Duodenal mucosa (tissue), 2 donors: ENCODE results near the gene ADGRG3.

Experiments
- H3K27ac ChIP-seq: one replicate; pipeline ENCODE4 v1.7.0; 2013; ENCODE audit warnings: low read depth, low read length
- H3K27me3 ChIP-seq, 2 donors: one replicate each; pipeline ENCODE4 v1.7.0; 2013; ENCODE audit warnings: low read length in 2 of 2, control low read depth in 1 of 2; ENCODE audit not compliant: insufficient read depth in 2 of 2, control insufficient read depth in 1 of 2
- H3K36me3 ChIP-seq, 2 donors: one replicate each; pipeline ENCODE4 v1.7.0; 2013; ENCODE audit warnings: low read length in 2 of 2, control low read depth in 1 of 2; ENCODE audit not compliant: insufficient read depth in 2 of 2, control insufficient read depth in 1 of 2
- H3K4me1 ChIP-seq, 2 donors: one replicate each; pipeline ENCODE4 v1.7.0; 2013; ENCODE audit warnings: low read length in 2 of 2, control low read depth in 1 of 2; ENCODE audit not compliant: insufficient read depth in 2 of 2, control insufficient read depth in 1 of 2
- H3K4me3 ChIP-seq, 2 donors: one replicate each; pipeline ENCODE4 v1.7.0; 2013; ENCODE audit warnings: low read length in 2 of 2, low read depth in 1 of 2
- H3K9ac ChIP-seq, 2 donors: one replicate each; pipeline ENCODE4 v1.7.0; 2013; ENCODE audit warnings: low read length in 2 of 2, low read depth in 1 of 2
- H3K9me3 ChIP-seq, 2 donors: one replicate each; pipeline ENCODE4 v1.7.0; 2013; ENCODE audit warnings: low read length in 2 of 2, control low read depth in 1 of 2; ENCODE audit not compliant: control insufficient read depth in 1 of 2

Gene ADGRG3

DNA sequence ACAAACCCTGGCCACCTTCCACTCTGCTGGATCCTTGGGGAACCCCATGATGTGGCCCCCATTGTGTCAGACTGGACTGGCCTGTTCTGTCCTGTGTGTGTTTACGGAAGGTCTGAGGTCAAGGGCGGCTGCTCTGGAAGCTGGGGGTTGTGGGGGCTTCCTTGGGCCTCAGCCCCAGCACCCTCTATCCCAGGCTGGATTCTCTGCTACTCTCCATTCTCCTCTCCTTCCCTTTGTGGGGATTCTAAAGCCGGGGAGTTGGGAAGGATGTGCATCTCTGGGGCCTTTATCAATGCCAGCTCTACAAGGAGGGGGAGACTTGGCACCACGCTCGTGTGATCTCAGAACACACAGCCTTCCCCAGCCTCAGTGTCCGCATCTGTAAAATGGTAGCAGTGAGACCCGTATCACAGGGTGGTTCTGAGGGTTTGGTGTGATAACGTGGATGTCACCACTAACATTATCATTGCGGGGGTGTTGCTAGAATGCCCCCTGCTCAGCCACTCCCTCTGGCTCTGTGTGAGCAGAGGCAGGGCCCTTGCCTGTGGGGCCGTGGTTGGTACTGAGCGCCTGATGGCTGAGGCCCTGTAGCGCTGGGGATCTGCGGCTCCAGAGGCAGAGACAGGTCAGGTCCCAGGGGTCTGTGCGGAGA lies 21.6 kb upstream of the ADGRG3 start:
- Histone ChIP-seq H3K9ac (no peak overlapping the region), H3K36me3 (peaks cover 6 to 21% of the 10 kb centered on the region in 2 donors), H3K4me1 (peaks cover 21 to 22% of the 10 kb centered on the region in 2 donors), H3K27ac (no peak overlapping the region), H3K27me3 (no peaks in the 10 kb centered on the region), H3K4me3 (no peak overlapping the region), H3K9me3 (no peaks in the 10 kb centered on the region)

DNA sequence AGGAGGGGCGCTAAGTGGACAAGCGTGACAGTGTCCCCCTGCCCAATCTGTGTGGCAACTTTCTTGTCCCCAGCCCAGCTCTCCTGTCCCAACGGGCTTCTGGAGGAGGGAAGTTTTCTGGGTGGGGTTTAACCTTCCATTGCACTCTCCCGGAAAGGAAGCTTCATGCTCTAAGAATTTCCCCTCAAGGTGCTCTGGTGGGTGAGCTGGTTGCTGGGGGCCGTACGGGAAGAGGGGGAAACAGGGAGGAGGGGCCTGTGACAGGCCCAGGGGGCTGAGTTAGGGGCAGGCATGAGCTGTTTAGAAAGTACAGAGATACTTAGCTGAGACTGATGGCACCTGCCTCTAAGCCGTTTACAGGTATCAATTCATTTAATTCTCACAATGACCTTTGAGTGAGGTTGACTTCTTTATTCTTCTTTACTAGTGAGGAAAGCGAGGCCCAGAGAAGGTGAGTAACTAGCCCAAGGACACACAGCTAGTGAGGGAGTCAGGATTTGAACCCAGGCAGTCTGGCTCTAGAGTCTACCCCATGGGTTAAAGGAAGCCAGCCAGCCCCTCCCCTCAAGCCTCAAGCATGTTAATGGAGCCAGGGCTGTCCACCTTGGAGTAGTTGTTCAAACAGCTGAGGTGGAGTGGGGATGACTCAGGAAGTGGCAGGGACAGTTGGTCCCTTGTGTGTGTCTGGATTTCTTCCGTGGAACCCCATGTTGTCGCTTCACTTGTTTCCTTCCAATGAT lies 20.8 kb upstream of the ADGRG3 start:
- Histone ChIP-seq H3K9ac (no peak overlapping the region), H3K27me3 (no peaks in the 10 kb centered on the region), H3K4me1 (peaks cover 21 to 22% of the 10 kb centered on the region in 2 donors), H3K36me3 (peaks cover 10 to 27% of the 10 kb centered on the region in 2 donors), H3K9me3 (no peaks in the 10 kb centered on the region), H3K27ac (peak overlapping the region; percentile 30), H3K4me3 (no peak overlapping the region)

DNA sequence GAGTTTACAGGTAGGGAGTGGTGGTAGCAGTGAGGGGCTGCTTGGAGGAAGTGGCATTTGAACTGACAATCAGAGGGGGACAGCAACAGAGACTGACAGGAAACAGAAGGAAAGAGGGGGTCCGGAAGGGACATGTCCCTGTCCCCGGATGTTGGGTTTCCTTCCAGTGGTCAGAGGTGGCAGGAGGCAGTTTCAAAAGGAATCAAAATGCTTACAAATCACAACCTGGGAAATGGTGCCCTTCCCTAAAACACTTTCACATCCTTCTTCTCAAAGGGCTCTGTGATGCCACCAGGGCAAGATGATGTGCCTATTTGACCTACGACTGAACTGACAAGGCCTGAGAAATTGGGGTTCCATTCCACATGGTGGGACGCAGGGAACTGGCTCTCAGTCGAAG lies 20.0 kb upstream of the ADGRG3 start:
- Histone ChIP-seq H3K9me3 (no peaks in the 10 kb centered on the region), H3K4me3 (no peak overlapping the region), H3K9ac (no peak overlapping the region), H3K36me3 (peaks cover 10 to 27% of the 10 kb centered on the region in 2 donors), H3K27ac (peak overlapping the region; percentile 30), H3K4me1 (peaks cover 16 to 20% of the 10 kb centered on the region in 2 donors), H3K27me3 (no peaks in the 10 kb centered on the region)

DNA sequence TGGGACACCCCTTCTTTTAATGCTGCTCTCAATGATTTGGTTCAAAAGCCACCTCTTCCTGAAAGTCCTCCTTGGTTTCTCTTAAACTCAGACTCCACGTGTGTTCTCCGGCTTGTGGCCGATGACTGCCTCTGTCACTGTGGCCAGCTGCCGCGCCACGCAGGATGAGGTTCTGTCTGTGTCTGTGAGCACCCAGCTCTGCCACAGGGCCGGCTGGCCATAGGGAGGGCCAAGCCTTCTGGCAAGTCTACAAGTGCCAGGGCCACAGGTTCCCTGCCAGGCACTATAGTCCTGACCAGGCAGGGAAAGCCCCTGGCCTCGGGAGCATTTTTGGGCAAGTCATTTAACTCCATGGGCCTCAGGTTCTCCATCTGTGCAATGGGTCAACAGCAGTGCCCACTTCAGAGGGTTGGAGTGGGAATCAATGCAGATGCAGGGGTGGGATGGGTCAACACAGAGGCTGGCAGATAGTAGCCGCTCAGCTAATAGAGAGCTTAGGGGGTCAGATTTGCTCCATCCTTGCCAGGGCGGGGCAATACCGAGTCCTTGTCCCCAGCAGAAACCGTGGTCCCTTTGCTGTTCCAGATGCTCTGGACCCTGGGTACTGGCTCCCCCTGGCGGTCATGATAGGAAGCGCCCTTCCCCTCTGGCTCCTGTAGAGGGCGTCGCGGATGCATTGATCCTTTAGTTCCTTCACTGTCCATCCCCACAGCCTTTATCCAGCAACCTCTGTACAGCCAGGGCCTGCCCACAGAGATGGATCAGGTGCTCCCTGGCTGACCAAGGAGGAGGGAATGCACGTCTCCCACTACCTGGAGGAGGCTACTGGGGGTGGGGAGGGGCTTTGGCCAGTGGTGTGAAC lies 19.3 kb upstream of the ADGRG3 start:
- peaks cover 10 to 27% of the 10 kb centered on the region in 2 donors for H3K36me3 ChIP-seq
- no peak overlapping the region for H3K4me3 ChIP-seq
- H3K9ac ChIP-seq, result no peak overlapping the region
- no peaks in the 10 kb centered on the region for H3K27me3 ChIP-seq
- H3K27ac ChIP-seq, result no peak overlapping the region
- H3K9me3 ChIP-seq, result no peaks in the 10 kb centered on the region
- peaks cover 12 to 15% of the 10 kb centered on the region in 2 donors for H3K4me1 ChIP-seq

DNA sequence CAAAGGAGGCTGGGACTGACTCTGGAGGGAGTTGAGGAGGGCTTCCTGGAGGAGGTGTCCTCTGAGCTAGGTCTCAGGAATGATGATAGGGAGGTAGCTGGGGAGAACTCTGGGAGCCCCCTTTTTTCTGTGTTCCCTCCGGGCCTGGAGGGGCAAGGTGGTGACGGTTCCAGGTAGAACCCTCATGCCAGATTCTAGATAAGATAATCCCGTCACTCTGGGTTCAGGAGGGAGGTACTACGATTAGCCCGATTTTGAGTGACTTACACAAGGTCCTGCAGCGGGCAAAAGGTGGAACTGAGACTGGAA lies 18.7 kb upstream of the ADGRG3 start:
- H3K4me1 ChIP-seq, result peaks cover 8 to 9% of the 10 kb centered on the region in 2 donors
- H3K36me3 ChIP-seq, result peaks cover 6 to 23% of the 10 kb centered on the region in 2 donors
- H3K9me3 ChIP-seq, result no peaks in the 10 kb centered on the region
- H3K4me3 ChIP-seq, result no peak overlapping the region
- H3K9ac ChIP-seq, result no peak overlapping the region
- no peaks in the 10 kb centered on the region for H3K27me3 ChIP-seq
- H3K27ac ChIP-seq, result no peak overlapping the region

DNA sequence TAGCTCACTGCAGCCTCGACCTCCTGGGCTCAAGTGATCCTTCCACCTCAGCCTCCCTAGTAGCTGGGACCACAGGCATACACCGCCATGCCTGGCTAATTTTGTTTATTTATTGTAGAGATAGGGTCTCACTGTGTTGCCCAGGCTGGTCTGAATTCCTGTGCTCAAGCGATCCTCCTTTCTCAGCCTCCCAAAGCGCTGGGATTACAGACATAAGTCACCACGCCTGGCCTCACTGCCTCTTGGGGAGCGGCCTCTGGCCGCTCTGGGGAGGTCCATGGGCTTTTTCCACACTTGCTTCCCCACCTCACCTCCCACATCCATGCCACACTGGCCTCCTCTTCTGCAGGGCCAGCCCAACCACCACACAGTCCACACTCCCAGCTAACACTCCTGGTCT lies 18.3 kb upstream of the ADGRG3 start:
- H3K36me3 ChIP-seq, result peaks cover 4 to 18% of the 10 kb centered on the region in 2 donors
- no peak overlapping the region for H3K4me3 ChIP-seq
- no peaks in the 10 kb centered on the region for H3K27me3 ChIP-seq
- no peaks in the 10 kb centered on the region for H3K9me3 ChIP-seq
- peaks cover 7% of the 10 kb centered on the region in 2 donors for H3K4me1 ChIP-seq
- H3K27ac ChIP-seq, result no peak overlapping the region
- H3K9ac ChIP-seq, result no peak overlapping the region

DNA sequence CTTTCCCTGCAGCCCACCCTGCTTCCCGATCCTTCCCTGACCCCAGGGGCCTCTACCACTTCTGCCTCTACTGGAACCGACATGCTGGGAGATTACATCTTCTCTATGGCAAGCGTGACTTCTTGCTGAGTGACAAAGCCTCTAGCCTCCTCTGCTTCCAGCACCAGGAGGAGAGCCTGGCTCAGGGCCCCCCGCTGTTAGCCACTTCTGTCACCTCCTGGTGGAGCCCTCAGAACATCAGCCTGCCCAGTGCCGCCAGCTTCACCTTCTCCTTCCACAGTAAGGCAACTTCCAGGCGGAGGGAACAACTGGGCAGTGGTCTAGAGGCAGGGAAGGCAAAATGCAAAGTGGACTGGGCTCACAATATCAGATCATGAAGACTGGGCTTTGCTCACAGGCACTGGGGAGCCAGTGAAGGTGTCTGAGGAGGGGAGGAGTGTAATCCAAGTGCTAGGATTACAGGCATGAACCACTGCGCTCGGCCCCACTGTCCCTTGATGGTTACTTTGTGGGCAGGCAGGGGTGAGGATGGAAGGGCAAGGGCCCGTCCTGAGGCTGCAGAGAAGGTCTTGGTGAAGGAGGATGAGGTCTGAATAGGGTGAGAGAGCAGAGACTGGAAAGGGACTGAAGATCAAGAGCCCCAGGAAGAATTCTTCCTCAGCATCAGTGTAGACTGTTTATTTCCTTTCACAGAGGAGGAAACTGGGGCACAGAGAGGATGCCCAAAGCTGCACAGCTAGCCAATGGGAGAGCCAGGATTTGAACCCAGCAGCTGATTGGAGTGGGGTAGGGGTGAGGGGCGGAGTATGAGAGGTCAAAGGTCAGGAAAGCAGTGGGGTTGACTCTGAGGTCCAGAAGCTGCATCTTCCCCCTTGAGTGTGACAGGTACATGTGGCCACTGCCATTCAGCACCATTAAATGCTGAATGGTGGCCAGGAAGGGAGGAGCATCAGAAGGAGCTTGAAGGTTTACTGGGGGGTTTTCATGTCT lies 16.5 kb upstream of the ADGRG3 start:
- Histone ChIP-seq H3K9ac (no peak overlapping the region), H3K9me3 (no peaks in the 10 kb centered on the region), H3K4me1 (peaks cover 7% of the 10 kb centered on the region in 2 donors), H3K4me3 (no peak overlapping the region), H3K27me3 (no peaks in the 10 kb centered on the region), H3K27ac (no peak overlapping the region), H3K36me3 (peaks cover 4 to 31% of the 10 kb centered on the region in 2 donors)

DNA sequence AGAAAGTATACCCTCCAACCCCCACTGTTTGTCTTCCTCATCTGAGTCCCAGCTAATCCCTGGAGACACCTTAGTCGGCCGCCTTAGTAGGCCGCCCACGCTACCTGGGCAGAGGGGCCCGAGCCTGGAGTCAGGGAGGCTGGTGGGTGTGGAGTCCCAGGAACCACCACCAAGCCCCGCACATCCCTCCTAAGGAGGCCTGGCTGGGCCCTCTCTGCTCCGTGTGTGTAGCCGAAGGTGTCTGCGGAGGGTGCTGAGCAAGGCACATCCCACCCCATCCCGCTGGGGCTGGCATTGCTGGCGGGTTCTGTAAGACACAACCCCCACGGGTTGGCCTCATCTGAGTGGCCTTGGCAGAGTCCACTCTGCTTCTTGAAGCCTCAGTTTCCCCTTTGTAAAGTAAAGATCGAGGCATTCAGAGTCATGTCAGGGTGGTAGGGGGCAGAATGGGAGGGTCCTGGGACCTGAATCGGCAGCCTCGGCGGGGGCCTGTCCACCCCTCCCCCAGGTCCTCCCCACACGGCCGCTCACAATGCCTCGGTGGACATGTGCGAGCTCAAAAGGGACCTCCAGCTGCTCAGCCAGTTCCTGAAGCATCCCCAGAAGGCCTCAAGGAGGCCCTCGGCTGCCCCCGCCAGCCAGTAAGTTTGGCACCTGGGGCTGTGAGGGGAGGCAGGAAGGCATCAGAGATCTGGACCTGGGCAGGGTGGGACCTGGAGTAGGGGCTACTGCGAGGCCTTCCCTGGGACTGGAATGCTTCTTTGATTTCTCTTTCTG lies 15.2 kb upstream of the ADGRG3 start:
- H3K9me3 ChIP-seq, result no peaks in the 10 kb centered on the region
- H3K4me3 ChIP-seq, result no peak overlapping the region
- no peaks in the 10 kb centered on the region for H3K27me3 ChIP-seq
- peaks cover 5 to 7% of the 10 kb centered on the region in 2 donors for H3K4me1 ChIP-seq
- H3K36me3 ChIP-seq, result peaks cover 4 to 35% of the 10 kb centered on the region in 2 donors
- H3K9ac ChIP-seq, result no peak overlapping the region
- H3K27ac ChIP-seq, result no peak overlapping the region

DNA sequence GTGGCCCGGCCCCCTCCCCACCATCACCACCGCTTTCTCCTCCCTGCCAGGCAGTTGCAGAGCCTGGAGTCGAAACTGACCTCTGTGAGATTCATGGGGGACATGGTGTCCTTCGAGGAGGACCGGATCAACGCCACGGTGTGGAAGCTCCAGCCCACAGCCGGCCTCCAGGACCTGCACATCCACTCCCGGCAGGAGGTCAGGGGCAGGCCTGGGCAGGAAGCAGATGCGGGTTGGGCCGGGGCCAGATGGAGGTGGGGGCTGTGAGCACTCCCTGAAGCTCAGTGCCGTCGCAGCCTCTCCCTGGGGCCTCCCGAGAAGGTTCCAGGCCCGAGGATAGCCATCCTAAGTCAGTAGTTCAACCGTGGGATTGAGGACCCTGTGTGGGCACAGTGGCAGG lies 14.2 kb upstream of the ADGRG3 start:
- no peak overlapping the region for H3K27ac ChIP-seq
- no peaks in the 10 kb centered on the region for H3K9me3 ChIP-seq
- peaks cover 11 to 45% of the 10 kb centered on the region in 2 donors for H3K36me3 ChIP-seq
- H3K4me3 ChIP-seq, result no peak overlapping the region
- peaks cover 0 to 2% of the 10 kb centered on the region in 2 donors for H3K4me1 ChIP-seq
- no peak overlapping the region for H3K9ac ChIP-seq
- H3K27me3 ChIP-seq, result no peaks in the 10 kb centered on the region
